Measurements from ENCODE around the gene LYAR. TPM values are rescaled to one million over a fixed set of nuclear protein-coding genes. Genes with fewer than 3 reads are reported as not detected.

Gene LYAR
- total RNA-seq, 1 experiment from 2014 or later: 49.3 TPM

GRCh38 chr4:4302416-4302815 is 12.5 kb upstream of the LYAR start:
- intact Hi-C loops (cut with micrococcal nuclease; ENCODE audit: unreplicated experiment): no loop called here
- TF ChIP-seq CTCF (conservative IDR thresholded peaks at IDR 0.05; ENCODE audit: low read depth, low read length) (no peak), EZH2 (IDR thresholded peaks at IDR 0.05; ENCODE audit: borderline replicate concordance, low read depth, low read length, poor library complexity, severe bottlenecking) (no peak)
- H3K9me3 ChIP-seq (ENCODE audit: low read depth, low read length, poor library complexity, severe bottlenecking): no peaks in the 10 kb centered on the region
- H3K36me3 ChIP-seq (ENCODE audit: insufficient read depth, low read length, poor library complexity, severe bottlenecking): peaks cover 13% of the 10 kb centered on the region
- no peaks in the 10 kb centered on the region for H3K4me1 ChIP-seq (ENCODE audit: insufficient read depth, low read length, poor library complexity, severe bottlenecking)
- no peaks in the 10 kb centered on the region for H3K27me3 ChIP-seq (replicated peaks; ENCODE audit: insufficient read depth, low read depth, low read length, poor library complexity)
- no peak overlapping the region for H3K4me3 ChIP-seq (ENCODE audit: low read depth, low read length, poor library complexity, severe bottlenecking)
- DNase-seq (ENCODE audit: low spot score): no peak
- no peak overlapping the region for H3K27ac ChIP-seq (ENCODE audit: low read depth, low read length, poor library complexity, severe bottlenecking)
- POLR2A ChIA-PET (ENCODE audit: low non-redundant PET): no interaction called here
- TSS peak; percentile 13 for BruUV-seq (replicated peaks)
- CTCF ChIA-PET: no interaction called here

- ChIA-PET CTCF (no interaction called here), POLR2A (ENCODE audit: low non-redundant PET) (no interaction called here)
- H3K4me3 ChIP-seq (ENCODE audit: low read depth, low read length, poor library complexity, severe bottlenecking): no peak overlapping the region
- intact Hi-C loops (cut with micrococcal nuclease; ENCODE audit: unreplicated experiment): no loop called here
- H3K27ac ChIP-seq (ENCODE audit: low read depth, low read length, poor library complexity, severe bottlenecking): no peak overlapping the region
- no TSS peak for BruUV-seq (replicated peaks)
- H3K27me3 ChIP-seq (replicated peaks; ENCODE audit: insufficient read depth, low read depth, low read length, poor library complexity): no peaks in the 10 kb centered on the region
- peaks cover 13% of the 10 kb centered on the region for H3K36me3 ChIP-seq (ENCODE audit: insufficient read depth, low read length, poor library complexity, severe bottlenecking)
- H3K9me3 ChIP-seq (ENCODE audit: low read depth, low read length, poor library complexity, severe bottlenecking): no peaks in the 10 kb centered on the region
- no peaks in the 10 kb centered on the region for H3K4me1 ChIP-seq (ENCODE audit: insufficient read depth, low read length, poor library complexity, severe bottlenecking)
- TF ChIP-seq EZH2 (IDR thresholded peaks at IDR 0.05; ENCODE audit: borderline replicate concordance, low read depth, low read length, poor library complexity, severe bottlenecking): no peak
- DNase-seq (ENCODE audit: low spot score): no peak
Measured at GRCh38 chr4:4302001-4302400, 12.0 kb upstream of the LYAR start.

GRCh38 chr4:4299006-4299405 is 9.1 kb upstream of the LYAR start:
- ChIA-PET CTCF (no interaction called here), POLR2A (ENCODE audit: low non-redundant PET) (no interaction called here)
- DNase-seq (ENCODE audit: low spot score): no peak
- TF ChIP-seq EZH2 (IDR thresholded peaks at IDR 0.05; ENCODE audit: borderline replicate concordance, low read depth, low read length, poor library complexity, severe bottlenecking): no peak
- no peaks in the 10 kb centered on the region for H3K27me3 ChIP-seq (replicated peaks; ENCODE audit: insufficient read depth, low read depth, low read length, poor library complexity)
- intact Hi-C loops (cut with micrococcal nuclease; ENCODE audit: unreplicated experiment): no loop called here
- no peak overlapping the region for H3K4me3 ChIP-seq (ENCODE audit: low read depth, low read length, poor library complexity, severe bottlenecking)
- H3K4me1 ChIP-seq (ENCODE audit: insufficient read depth, low read length, poor library complexity, severe bottlenecking): no peaks in the 10 kb centered on the region
- no peak overlapping the region for H3K27ac ChIP-seq (ENCODE audit: low read depth, low read length, poor library complexity, severe bottlenecking)
- peaks cover 13% of the 10 kb centered on the region for H3K36me3 ChIP-seq (ENCODE audit: insufficient read depth, low read length, poor library complexity, severe bottlenecking)
- BruUV-seq (replicated peaks): no TSS peak
- H3K9me3 ChIP-seq (ENCODE audit: low read depth, low read length, poor library complexity, severe bottlenecking): no peaks in the 10 kb centered on the region

DNA sequence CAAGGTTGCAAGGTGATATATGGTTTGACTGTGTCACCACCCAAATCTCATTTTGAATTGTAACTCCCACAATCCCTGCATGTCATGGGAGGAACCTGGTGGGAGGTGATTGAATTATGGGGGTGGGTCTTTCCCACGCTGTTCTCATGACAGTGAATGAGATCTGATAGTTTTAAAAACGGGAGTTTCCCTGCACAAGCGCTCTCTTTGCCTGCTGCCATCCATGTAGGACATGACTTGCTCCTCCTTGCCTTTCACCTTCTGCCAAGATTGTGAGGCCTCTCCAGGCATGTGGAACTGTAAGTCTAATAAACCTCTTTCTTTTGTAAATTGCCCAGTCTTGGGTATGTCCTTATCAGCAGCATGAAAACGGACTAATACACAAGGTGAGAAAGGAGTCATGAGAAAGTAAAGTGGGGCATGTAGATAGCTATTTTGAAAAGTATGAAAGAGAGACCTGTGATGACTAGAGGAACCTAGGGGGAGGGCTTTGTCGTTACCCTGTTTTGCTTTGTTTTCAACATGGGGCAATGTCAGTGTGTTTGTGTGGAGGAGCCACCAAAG is 6.4 kb upstream of the LYAR start:
- Histone ChIP-seq H3K4me1 (ENCODE audit: insufficient read depth, low read length, poor library complexity, severe bottlenecking) (peaks cover 1% of the 10 kb centered on the region), H3K4me3 (ENCODE audit: low read depth, low read length, poor library complexity, severe bottlenecking) (no peak overlapping the region), H3K36me3 (ENCODE audit: insufficient read depth, low read length, poor library complexity, severe bottlenecking) (no peaks in the 10 kb centered on the region), H3K27me3 (replicated peaks; ENCODE audit: insufficient read depth, low read depth, low read length, poor library complexity) (no peaks in the 10 kb centered on the region), H3K9me3 (ENCODE audit: low read depth, low read length, poor library complexity, severe bottlenecking) (no peaks in the 10 kb centered on the region), H3K27ac (ENCODE audit: low read depth, low read length, poor library complexity, severe bottlenecking) (no peak overlapping the region)
- ChIA-PET CTCF (no interaction called here), POLR2A (ENCODE audit: low non-redundant PET) (no interaction called here)
- intact Hi-C loops (cut with micrococcal nuclease; ENCODE audit: unreplicated experiment): no loop called here
- no TSS peak for BruUV-seq (replicated peaks)
- no peak for DNase-seq (ENCODE audit: low spot score)
- TF ChIP-seq EZH2 (IDR thresholded peaks at IDR 0.05; ENCODE audit: borderline replicate concordance, low read depth, low read length, poor library complexity, severe bottlenecking) (no peak), CTCF (conservative IDR thresholded peaks at IDR 0.05; ENCODE audit: low read depth, low read length) (no peak)

All from A673 (cell line).